Measurements from ENCODE around the gene TACC3.

The TACC3 gene

DNA sequence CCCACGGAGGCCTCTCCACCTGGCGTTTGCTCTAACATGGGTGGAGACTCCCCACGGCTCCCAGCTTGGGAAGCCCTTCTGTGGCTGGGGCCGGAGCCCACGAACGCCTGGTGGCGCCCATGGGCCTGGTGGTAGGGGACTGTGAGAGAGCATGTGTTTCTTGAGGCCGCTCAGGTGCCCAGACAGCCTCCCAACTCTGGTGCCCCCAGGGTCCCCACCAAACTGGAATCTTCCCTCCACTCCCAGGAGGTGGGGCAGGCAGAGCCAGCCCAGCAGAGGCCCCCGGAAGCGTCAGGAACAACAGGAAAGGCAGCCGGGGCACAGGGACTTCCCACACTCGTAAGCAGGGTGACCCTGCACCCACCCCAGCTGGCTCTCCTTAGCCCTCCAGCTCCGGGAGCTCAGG lies 38.5 kb downstream of the TACC3 start:
- DNase-seq (ENCODE audit: low read depth in 2 of 2) = no peak

DNA sequence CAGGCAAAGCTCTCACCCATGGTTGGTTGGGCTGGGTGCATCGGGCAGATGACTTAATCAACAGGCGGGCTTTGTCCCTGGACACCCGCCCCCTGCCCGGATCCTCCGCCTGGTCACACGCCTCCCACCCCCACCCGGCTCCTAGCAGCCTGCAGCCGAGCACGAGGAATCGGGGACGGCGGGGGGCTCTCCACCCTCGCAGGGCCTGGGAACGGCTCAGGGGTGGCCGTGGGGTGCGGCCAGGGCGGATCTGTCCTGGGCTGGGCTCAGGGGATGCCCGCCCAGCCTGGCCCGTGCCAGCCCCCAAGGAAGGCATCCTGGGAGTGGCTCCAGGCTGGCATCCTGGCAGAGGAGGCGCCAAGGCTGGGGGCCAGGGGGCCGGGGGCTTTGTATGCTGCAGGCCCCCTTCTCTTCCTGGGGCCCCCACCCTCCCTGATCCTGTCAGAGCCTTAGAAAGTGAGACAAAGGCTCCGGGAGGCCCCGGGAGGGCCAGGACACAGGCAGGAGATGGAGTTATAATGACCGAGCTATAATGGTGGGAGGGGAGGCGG lies 39.3 kb downstream of the TACC3 start:
- no peak for DNase-seq (ENCODE audit: low read depth in 2 of 2)

DNA sequence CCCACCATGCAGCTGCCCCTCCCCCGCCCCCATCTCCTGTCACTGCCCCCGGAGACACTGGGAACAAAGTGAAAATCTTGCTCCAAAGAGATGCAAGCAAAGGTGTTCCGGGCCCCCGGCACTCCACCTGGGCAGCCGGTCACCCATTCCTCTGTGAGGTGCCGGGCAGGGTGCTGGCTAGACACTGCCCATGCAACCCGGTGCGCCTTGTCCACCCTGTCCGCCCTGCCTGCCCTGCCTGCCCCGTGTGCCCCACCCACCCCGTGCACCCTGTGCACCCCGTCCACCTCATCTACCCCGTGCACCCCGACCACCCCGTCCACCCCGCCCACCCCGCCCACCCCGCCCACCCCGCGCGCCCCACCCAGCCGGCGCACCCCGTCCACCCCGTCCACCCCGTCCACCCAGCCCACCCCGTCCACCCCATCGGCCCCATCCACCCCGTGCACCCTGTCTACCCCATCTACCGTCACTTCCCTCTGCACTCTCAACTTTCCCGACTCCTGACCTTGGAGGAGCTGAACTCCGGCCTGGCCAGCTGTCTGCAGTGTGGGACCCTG lies 39.9 kb downstream of the TACC3 start:
- no peak for DNase-seq (ENCODE audit: low read depth in 2 of 2)

DNA sequence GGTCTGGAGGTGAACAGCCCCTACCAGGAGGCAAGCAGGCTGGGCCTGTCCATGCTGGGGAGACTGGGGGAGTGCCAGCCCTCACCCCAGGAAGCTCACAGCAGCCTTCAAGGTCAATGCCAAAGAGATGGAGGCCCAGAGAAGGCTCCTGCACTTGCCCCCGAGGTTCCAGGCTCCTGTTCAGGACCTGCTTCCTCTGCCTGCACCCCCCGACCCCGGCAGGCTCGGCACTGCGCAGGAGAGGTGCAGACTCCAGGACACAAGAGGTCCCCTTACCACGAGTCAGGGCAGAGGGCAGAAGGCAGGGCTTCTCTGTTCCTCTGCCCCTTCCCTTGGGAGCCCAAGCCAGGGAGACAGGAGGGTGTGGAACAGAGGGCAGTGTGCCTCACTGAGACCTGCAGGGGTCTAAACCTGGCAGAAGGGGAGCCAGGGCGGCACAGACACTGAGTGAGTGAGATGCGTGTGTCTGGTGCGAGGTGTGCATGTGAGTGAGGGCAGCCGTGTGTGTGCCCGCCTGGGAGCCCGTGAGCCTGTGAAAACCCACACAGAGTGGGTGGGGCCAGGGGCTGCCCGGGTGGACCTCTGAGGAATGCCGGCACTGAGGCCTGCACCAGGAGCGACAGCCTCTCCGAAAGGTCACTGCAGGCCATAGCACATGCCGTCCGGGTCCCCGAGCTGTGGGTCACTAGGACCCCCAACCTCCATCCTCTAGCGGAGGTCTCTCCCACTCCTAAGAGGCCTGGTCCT lies 41.1 kb downstream of the TACC3 start:
- no peak for DNase-seq (ENCODE audit: low read depth in 2 of 2)

DNA sequence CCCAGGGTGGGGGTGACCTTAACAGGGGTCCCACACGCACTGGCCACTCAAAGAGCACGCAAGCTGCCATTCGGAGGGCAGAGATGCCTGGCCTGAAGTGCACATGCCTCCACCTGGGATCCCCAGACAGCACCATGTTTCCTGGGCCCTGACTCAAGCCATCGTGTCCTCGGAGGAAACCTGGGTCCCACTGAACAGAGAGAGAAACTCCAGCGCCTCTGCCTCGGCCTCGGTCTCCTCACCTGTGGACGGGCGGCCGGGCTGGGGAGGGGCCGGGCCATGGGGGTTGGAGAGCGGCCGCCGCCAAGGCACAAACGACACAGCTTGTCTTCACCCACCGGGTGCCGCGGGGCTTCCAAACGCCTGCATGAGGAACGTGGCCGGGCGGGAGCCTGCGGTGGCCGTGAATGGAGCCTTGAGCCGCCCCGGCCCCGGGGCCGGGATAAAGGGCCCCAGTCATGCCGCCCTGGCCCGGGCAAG lies 41.8 kb downstream of the TACC3 start:
- DNase-seq (ENCODE audit: low read depth in 2 of 2) = no peak

DNA sequence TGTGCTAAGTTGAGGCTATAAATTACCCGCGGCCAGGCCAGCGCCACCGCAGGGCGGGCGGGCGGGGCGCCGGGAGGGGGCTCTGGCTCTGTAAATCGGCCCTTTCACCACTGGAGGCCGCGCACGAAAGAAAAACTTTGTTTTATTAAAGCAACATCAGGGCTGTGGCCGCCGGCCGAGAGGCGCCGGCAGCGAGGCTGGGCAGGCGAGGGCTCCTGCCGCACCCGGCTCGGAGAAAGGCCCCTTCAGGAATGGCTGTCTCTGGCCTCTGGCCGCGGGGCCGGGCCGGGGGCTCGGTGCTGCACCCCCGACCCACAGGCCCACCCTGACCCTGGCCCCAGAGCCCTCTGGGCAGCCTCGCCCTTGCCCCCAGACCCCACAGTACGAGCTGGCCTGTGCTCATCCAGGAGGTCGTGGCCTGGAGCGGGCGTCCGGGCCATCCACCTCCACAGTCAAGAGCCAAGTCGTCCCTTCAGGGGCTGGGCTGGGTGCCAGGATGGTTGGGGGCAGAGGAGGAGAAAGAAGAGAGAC lies 42.3 kb downstream of the TACC3 start:
- DNase-seq (ENCODE audit: low read depth in 2 of 2) = no peak

DNA sequence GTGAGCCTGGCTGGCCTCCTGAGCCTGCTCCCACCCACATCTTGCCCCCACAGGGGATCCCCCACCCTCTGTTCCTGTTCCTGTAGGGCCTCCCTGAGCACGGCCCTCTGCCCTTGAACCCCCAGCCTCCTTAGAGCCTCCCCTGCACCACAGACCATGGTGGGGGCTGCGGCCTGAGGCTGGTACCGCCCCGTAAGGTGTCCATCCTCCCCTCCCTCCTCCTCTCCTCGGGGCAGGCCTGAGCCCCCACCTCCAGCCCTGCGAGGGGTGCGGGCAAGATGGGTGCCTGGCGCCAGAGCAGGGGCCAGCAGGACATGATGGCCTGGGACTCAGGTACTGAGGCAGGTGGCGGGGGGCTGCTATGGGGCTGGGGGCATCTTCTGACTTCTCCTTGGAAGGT lies 43.3 kb downstream of the TACC3 start:
- no peak for DNase-seq (ENCODE audit: low read depth in 2 of 2)

DNA sequence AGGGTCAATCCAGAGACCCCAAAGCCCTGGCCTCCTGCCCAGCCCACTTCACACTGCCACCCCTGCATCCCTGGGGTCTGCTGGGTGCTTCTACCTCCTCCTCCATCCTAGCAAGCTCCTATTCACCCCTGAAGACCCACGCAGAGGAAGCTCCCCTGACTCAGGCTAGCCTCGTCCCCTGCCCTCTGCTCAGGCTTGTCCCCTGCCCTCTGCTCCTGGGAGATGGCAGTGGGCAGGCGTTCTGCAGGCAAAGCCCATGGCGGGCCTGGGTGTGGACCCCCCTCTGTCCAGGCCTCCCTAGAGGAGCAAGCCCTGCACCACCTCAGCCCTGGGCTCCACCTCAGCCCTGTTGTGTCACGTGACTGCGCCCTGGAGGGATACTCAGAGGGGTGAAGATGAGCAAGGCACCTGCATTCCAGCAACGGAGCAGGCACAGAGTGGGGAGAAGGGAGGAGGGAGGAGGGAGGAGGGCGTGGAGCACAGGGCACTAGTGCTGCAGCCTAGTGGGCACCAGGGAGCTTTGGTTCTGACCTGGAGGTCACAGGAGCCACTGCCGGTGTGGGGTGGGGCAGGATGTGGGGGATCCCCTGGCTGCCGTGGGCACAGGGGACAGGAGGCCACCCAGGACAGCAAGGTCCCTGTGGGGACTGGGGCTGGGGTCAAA lies 44.2 kb downstream of the TACC3 start:
- DNase-seq (ENCODE audit: low read depth in 2 of 2) = no peak

DNA sequence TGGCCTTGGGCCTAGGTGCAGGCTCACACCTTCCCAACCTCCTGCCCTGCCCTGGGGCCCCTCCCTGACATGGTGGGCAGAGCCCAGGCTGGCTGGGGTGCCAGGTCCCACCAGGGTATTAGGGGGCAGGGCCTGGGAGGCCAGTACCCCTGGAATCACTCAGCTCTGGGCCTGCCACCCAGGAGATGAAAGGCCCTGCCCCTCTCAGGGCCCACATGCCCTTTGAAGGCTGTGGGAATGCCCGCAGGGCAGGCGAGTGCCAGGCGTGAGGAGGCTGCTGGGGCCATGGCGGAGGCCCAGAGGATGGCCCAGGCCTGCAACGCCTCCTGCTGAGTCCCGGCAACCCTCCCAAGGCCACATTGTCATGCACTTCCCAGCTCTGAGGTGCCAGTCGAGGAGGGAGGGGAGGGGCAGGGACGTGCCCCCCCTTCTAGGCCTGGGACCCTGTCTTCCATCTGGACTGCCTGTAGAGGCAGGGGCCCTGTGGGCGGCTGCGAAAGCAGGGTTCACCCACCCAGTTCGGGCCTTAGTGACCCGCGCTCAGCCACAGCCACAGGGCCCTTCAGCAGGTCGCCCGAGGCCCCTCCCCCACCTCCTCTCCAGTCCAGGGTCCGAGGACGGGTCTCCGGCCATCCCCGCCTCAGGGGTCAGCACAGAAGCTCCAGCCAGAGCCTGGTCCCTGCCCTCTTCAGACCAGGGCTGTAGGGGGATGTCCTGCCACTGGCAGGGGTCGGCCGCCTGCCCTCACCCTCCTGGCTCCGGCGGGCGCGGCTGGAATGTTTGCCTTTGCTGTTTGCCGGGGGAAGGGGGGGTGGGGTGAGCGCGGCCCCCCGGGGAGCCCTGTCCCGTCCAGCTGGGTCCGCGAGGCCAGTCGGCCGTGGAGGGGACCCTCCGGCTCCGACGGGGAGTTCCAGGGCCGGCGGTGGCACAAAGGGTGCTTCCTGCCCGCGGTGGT lies 45.1 kb downstream of the TACC3 start:
- DNase-seq (ENCODE audit: low read depth in 2 of 2) = no peak

DNA sequence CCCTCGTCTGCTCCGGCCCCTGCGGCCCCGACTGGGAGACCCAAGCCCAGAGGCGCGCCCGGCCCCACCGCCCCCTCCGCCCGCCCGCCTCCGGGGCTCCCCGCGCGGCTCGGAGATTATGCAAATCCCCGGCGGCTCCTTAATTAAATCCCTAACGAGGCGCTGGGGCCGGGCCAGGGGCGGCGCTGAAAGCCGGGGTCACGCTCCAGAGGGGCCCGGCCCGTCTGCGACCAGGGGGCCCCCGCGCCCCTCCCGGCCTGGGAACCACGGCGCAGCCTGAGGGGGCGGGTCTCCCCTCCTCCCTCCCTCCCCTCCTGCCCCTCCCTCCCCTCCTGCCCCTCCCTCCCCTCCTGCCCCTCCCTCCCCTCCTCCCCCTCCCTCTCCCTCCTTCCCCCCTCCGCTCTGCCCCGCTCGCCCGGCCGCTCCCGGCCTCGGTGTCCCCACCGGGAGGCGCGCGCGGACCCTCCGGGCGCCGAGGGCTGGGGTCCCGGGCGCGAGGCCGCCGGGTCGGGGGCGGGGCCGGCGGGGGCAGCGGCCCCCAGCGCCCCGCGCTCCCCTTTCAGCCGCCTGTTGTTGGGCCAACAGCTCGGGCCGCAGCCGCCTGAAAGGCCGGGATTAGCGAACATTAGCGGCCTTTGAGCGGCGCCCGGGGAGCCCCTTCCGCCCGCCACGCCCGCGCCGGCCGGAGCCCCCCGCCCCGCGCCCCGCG lies 45.9 kb downstream of the TACC3 start:
- DNase-seq (ENCODE audit: low read depth in 2 of 2) = no peak

DNA sequence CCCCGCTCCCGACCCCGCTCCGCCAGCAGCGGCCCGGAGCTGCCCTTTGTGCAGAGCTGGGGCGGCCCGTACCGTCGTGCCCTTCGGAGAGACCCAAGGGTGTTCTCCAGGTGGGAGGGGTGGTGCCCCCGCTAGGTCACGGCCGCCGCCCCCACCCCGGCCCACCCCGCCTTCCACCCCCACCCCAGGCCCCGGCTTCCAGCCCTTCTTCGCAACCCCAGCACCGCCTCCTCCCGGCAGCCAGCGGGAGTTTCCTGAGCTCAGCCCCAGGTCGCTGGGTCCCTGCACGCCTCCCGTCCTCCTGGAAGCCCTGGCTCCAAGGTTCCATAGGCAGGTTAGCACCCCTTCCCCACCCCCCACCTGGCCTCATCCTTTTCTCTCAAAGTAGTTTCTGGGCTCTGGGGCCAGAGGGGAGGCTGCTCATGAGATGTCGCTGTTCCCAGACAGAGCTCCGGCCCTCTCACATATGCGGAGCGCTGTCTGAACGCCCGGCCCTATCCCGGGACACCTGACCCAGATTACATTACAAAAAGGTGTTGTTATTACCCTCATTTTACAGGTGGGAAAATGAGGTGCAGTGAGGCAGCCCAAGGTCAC lies 46.5 kb downstream of the TACC3 start:
- DNase-seq (ENCODE audit: low read depth in 2 of 2) = no peak

DNA sequence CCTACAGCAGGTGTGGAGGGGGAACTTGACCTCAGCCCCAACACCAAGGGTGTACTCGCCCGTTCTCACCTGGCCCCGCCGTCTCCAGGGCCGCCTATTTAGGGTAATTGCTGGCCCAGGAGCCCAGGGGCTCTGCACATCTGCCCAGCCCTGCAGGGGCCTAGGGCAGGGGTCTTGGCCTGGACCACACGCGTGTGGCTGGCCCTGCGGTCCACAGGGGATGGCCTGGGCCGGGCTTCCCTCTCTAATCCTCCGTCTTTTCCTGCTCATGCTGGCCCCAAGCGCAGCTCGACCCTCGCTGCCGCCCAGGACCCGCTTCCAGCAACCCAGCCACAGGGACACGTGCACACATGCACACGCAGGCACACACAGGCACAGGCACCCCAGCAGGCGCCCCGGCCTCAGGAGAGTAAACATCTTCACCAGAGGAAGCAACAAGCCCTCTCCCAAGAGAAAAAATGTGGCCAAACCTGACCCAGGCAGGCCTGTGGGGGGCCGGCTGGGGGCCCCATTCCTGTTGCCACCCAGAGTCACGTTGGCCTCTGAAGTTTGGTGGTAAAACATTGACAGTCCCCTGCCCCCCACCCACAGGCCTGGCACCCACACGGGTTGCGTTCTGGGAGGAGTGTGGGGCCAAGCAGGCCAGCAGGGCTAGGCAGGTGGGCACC lies 47.2 kb downstream of the TACC3 start:
- no peak for DNase-seq (ENCODE audit: low read depth in 2 of 2)

DNA sequence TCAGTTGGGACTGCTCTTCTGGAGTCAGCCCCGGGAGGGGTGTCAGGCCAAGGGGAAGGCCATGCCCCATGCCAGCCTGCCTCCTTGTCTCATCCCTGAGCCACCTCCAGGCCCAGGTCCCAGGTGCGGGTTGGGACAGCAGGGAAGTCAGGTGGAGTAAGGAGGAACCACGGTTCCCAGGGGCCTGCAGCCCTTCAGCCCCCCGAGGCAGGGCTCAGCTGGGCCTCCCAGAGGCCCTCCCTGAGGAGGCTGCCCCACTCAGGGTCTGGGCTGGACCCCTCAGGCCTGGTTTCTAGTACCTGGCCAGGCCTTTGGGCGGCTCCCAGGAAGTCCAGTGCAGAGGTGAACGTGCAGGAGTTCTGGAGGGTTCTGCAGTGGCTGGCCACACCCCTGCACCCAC lies 48.4 kb downstream of the TACC3 start:
- no peak for DNase-seq (ENCODE audit: low read depth in 2 of 2)

DNA sequence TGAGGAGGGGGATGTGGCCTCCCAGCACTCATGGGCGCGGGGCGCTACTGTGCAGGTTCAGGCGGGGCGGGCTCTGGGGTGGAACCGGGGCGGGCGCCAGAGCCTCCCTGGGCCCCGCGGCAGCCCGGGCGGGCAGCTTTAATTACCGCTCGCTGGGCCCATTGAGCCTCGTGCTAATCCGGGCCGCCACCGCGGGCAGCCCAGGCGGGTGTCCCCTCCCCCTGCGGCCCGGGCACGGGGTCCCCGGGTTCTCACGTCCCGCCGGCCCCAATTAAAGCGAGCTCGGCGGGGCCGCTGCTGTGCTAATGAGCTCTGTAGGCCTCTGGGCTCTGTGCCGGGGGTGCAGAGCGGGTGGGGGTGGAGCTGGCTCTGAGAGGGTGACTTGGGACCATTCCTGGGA lies 48.9 kb downstream of the TACC3 start:
- no peak for DNase-seq (ENCODE audit: low read depth in 2 of 2)

DNA sequence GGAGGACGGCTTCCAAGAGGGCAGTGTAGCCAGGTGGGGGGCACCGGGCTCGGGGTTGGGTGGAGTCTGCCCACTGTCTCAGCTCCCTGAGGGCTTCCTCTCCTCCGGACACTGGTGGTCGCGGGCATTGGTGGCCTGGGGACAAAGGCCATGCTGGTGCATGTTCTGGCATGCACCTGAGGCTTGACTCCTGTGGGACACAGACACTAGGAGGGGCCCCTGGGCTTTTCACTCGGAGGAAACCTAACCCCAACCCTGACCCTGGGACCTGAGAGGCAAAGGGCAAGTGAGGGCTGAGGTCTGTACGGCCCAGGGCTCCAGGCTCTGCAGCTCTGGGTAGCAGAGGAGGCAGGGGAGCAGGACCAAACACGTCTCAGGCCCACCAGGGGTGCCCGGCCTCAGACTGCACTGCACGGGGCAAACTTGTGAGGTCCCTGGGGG lies 49.5 kb downstream of the TACC3 start:
- DNase-seq (ENCODE audit: low read depth in 2 of 2) = no peak

DNA sequence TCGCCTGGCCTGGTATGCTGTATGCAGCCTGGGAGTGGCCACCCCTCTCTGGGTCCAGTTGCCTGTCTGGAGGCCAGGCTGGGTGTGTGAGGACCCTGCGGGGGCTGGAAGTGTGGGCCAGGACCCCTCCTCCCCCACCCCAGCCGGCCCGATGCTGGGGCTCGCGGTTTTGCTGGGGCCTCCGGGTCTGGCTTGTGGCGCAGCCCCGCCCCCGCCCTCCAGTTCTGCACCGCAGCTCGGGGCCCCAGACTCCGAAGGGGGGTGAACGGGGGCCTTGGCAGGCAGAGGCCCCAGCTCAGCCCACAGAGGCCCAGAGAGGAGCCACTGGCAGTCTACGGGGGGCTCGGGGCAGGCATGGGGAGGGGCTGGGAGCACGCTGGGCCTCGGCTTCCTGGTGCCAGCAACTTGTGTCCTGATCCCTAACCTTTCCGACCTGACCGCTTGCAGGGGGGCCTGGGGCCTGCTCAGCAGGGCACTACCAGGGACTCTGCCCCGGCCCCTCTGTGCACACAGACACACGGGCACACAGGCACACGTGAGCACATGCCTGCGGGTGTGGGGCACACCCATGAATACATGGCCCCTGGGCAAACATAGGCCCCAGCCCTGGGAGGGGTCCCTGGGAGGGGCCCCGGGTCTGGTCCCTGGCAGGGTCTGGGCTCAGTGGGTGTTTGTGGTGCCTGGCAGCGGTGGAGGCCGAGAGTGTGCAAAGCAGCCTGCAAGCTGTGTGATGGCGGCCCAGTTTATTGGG lies 50.4 kb downstream of the TACC3 start:
- DNase-seq (ENCODE audit: low read depth in 2 of 2) = no peak

DNA sequence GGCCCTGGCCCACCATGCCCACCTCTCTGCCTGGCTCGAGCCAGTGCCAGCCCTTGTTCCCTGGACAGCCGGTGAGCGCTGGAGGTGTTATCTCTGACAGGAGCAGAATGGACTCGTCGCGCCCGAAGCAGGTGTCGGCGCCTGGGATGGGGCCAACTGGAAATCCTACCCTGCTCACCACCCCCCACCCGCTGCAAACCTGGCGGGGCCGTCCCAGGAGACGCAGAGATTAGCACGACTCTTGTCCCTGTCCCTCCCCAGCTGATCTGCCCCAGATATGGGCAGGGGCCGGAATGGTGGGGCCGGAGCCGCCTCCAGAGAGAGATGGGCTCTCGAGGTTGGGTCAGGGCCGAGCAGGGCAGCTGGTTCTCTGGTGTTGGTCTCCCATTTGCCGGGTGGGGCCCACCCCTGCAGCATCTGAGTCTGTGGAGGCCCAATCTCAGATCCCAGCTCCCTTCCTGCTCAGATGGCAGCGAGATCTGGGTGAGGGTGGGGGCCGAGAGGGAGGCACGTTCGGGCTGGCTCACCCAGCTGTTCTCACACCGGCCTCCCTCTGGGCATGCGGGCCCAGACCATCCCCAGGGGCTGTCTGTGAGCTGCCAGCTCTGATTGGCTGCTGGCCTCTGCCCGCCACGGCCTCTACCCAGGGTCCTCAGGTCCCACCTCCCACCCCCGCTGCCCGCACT lies 51.7 kb downstream of the TACC3 start:
- no peak for DNase-seq (ENCODE audit: low read depth in 2 of 2)

DNA sequence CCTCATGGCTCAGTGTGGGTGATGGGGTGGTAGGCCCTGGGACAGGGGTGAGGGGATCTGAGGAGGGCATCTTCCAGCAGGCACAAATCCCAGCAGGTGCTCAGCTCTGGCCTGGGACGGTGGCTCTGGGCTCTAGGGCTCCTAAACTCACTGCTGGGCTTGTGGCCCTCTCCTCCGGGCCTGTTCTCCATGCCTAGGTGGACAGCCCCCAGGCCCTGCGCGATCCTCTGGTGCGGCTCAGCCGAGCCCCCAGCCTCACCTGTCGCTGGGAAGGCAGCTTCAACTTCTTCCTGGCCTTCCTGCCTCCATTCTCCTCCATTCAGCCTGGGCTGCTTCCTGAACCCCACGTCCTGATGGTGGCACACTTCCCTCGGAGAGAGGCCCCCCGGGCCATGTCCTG lies 52.4 kb downstream of the TACC3 start:
- no peak for DNase-seq (ENCODE audit: low read depth in 2 of 2)
